Neural crest cell (in vitro differentiated cells): ENCODE results near the gene SLC30A3. TPM values are rescaled to one million over a fixed set of nuclear protein-coding genes. Genes with fewer than 3 reads are reported as not detected.

ENCODE experiments used
- DNase-seq: peaks from one replicate; pipeline ENCODE4 v3.0.0; 2021; ENCODE audit warnings: low read depth, mixed read lengths, low spot score
- H3K27ac Mint-ChIP-seq: one replicate; pipeline ENCODE4 v1.8.0; 2021; ENCODE audit warnings: mild to moderate bottlenecking, mixed read lengths; ENCODE audit not compliant: unreplicated experiment
- H3K27me3 Mint-ChIP-seq: 2 replicates; pipeline ENCODE4 v1.8.0; 2021; ENCODE audit warnings: low read depth, mild to moderate bottlenecking, mixed read lengths
- H3K36me3 Mint-ChIP-seq: 2 replicates; pipeline ENCODE4 v1.8.0; 2021; ENCODE audit warnings: low read depth, mild to moderate bottlenecking, mixed read lengths
- H3K4me1 Mint-ChIP-seq: 2 replicates; pipeline ENCODE4 v1.8.0; 2021; ENCODE audit warnings: mixed read lengths
- H3K4me3 Mint-ChIP-seq: one replicate; pipeline ENCODE4 v1.8.0; 2021; ENCODE audit warnings: mild to moderate bottlenecking, mixed read lengths
- H3K9me3 Mint-ChIP-seq: 2 replicates; pipeline ENCODE4 v1.8.0; 2021; ENCODE audit warnings: mixed read lengths
- CTCF ChIP-seq: fragments of 200-600 bp; sonication (generic); conservative IDR thresholded peaks from 2 replicates; pipeline ENCODE4 v1.5.0; 2021; ENCODE audit warnings: antibody characterized with exemption, mild to moderate bottlenecking
- total RNA-seq: library from RNA; stranded (reverse); gene quantifications from 2 replicates; pipeline ENCODE4 v1.2.1, GENCODE V29; 2021

Gene SLC30A3
- total RNA-seq, 1 donor from 2014 or later = 0.93 TPM

- Mint-ChIP-seq H3K4me1 (no peaks in the 10 kb centered on the region), H3K9me3 (no peaks in the 10 kb centered on the region), H3K36me3 (no peaks in the 10 kb centered on the region), H3K27ac (no peak overlapping the region), H3K4me3 (no peak overlapping the region), H3K27me3 (peaks cover 48% of the 10 kb centered on the region)
- no peak for TF ChIP-seq CTCF
- DNase-seq = no peak
Observed at GRCh38 chr2:27296481-27296880, 33.6 kb upstream of the SLC30A3 start.

- DNase-seq = no peak
- Mint-ChIP-seq H3K27ac (no peak overlapping the region), H3K27me3 (peaks cover 52% of the 10 kb centered on the region), H3K9me3 (no peaks in the 10 kb centered on the region), H3K36me3 (no peaks in the 10 kb centered on the region), H3K4me1 (no peaks in the 10 kb centered on the region), H3K4me3 (no peak overlapping the region)
- TF ChIP-seq CTCF = no peak
Observed at GRCh38 chr2:27294928-27295327, 32.1 kb upstream of the SLC30A3 start.

- no peak overlapping the region for H3K4me3 Mint-ChIP-seq
- TF ChIP-seq CTCF = no peak
- DNase-seq = no peak
- no peaks in the 10 kb centered on the region for H3K36me3 Mint-ChIP-seq
- no peaks in the 10 kb centered on the region for H3K9me3 Mint-ChIP-seq
- peaks cover 68% of the 10 kb centered on the region for H3K27me3 Mint-ChIP-seq
- no peaks in the 10 kb centered on the region for H3K4me1 Mint-ChIP-seq
- H3K27ac Mint-ChIP-seq = no peak overlapping the region
Observed at GRCh38 chr2:27291865-27292264, 29.0 kb upstream of the SLC30A3 start.

GRCh38 chr2:27290549-27290948 is 27.7 kb upstream of the SLC30A3 start:
- Mint-ChIP-seq H3K9me3 (no peaks in the 10 kb centered on the region), H3K36me3 (no peaks in the 10 kb centered on the region), H3K27ac (no peak overlapping the region), H3K27me3 (peaks cover 68% of the 10 kb centered on the region), H3K4me1 (no peaks in the 10 kb centered on the region), H3K4me3 (no peak overlapping the region)
- DNase-seq = no peak
- TF ChIP-seq CTCF = no peak

- TF ChIP-seq CTCF = no peak
- Mint-ChIP-seq H3K27ac (no peak overlapping the region), H3K4me1 (no peaks in the 10 kb centered on the region)
Observed at GRCh38 chr2:27288610-27289009, 25.8 kb upstream of the SLC30A3 start.

GRCh38 chr2:27285481-27285880 is 22.6 kb upstream of the SLC30A3 start:
- no peak overlapping the region for H3K4me3 Mint-ChIP-seq
- H3K4me1 Mint-ChIP-seq = no peaks in the 10 kb centered on the region
- no peak for TF ChIP-seq CTCF
- DNase-seq = no peak
- H3K27me3 Mint-ChIP-seq = peaks cover 82% of the 10 kb centered on the region
- H3K27ac Mint-ChIP-seq = no peak overlapping the region
- no peaks in the 10 kb centered on the region for H3K36me3 Mint-ChIP-seq
- no peaks in the 10 kb centered on the region for H3K9me3 Mint-ChIP-seq

More at GRCh38 chr2:27288610-27289009, 25.8 kb upstream of the SLC30A3 start:
- H3K9me3 Mint-ChIP-seq = no peaks in the 10 kb centered on the region
- H3K27me3 Mint-ChIP-seq = peaks cover 81% of the 10 kb centered on the region
- no peak overlapping the region for H3K4me3 Mint-ChIP-seq
- H3K36me3 Mint-ChIP-seq = no peaks in the 10 kb centered on the region
- no peak for DNase-seq
